ENCODE results near the gene ABCA4.

DNA sequence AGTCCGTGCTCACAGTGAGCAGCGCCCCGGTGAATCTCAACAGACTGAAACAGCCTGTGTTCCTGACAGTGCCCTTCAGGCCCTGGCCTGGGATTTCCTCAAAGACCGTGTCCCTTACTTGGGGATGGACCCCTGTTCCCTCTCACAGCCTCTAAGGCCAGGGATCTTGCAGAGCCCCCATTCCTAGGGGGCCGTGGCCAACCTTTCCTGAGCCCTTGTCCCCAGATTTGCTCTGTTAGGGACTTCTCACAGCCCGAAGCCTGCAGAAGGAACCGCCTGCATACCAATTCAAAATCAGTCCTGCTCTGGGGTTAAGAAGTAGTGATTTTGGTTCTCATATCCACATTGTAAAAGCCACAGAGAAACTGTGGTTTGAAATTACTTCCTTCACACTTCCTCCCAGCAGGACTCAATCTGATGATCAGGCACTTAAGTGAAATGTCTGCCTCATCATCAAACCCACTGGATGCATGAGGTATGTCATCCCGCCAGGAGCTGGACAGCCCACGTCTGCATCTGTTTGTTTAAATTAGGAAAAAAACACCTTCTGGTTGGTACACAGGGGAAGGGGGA, 14.9 kb downstream of the ABCA4 start:
- no peak for TF ChIP-seq SIN3A (IDR thresholded peaks at IDR 0.05; ENCODE audit: borderline replicate concordance, insufficient read depth, low read length)
- TF ChIP-seq, protein P1, sequence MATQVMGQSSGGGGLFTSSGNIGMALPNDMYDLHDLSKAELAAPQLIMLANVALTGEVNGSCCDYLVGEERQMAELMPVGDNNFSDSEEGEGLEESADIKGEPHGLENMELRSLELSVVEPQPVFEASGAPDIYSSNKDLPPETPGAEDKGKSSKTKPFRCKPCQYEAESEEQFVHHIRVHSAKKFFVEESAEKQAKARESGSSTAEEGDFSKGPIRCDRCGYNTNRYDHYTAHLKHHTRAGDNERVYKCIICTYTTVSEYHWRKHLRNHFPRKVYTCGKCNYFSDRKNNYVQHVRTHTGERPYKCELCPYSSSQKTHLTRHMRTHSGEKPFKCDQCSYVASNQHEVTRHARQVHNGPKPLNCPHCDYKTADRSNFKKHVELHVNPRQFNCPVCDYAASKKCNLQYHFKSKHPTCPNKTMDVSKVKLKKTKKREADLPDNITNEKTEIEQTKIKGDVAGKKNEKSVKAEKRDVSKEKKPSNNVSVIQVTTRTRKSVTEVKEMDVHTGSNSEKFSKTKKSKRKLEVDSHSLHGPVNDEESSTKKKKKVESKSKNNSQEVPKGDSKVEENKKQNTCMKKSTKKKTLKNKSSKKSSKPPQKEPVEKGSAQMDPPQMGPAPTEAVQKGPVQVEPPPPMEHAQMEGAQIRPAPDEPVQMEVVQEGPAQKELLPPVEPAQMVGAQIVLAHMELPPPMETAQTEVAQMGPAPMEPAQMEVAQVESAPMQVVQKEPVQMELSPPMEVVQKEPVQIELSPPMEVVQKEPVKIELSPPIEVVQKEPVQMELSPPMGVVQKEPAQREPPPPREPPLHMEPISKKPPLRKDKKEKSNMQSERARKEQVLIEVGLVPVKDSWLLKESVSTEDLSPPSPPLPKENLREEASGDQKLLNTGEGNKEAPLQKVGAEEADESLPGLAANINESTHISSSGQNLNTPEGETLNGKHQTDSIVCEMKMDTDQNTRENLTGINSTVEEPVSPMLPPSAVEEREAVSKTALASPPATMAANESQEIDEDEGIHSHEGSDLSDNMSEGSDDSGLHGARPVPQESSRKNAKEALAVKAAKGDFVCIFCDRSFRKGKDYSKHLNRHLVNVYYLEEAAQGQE (IDR thresholded peaks at IDR 0.05; ENCODE audit: insufficient read depth in 1 of 2, low read depth in 2 of 2, low read length in 2 of 2), result 0 out of 4 replicates have a peak, but pooled peaks of 1 of the 2 experiments have one; percentile 34
- TF ChIP-seq TAF1 (IDR thresholded peaks at IDR 0.05; ENCODE audit: borderline replicate concordance, insufficient read depth, low read length), result no peak
- TF ChIP-seq POLR2AphosphoS5 (IDR thresholded peaks at IDR 0.05; ENCODE audit: low read depth, low read length), result no peak
- no peak for TF ChIP-seq FOXP2 (optimal IDR thresholded peaks at IDR 0.05; ENCODE audit: borderline replicate concordance, extremely low read depth, extremely low read length, insufficient read depth)

All from PFSK-1 (cell line).